ENCODE measurements around the gene MEX3A. TPM values are rescaled to one million over a fixed set of nuclear protein-coding genes. Genes with fewer than 3 reads are reported as not detected.

Gene MEX3A
- total and polyA plus RNA-seq, 2 experiments from 2014 or later = 18.5 to 38.1 TPM

GRCh38 chr1:156120318-156120717 is 38.1 kb upstream of the MEX3A start:
- no peak overlapping the region for H3K4me2 ChIP-seq
- TF ChIP-seq POLR2AphosphoS5 (IDR thresholded peaks at IDR 0.05; ENCODE audit: low read depth) = no peak
- no peak for TF ChIP-seq CTCF (conservative IDR thresholded peaks at IDR 0.05; ENCODE audit: low read depth in 2 of 2)
- TF ChIP-seq STAT1 (IDR thresholded peaks at IDR 0.05; ENCODE audit: unreplicated experiment) = no peak
- no peak for TF ChIP-seq ZNF462 (CRISPR knock-in tag; IDR thresholded peaks at IDR 0.05)
- no peak for TF ChIP-seq EZH2 (IDR thresholded peaks at IDR 0.05; ENCODE audit: low read depth, unreplicated experiment)
- TF ChIP-seq CREB1 (CRISPR knock-in tag; IDR thresholded peaks at IDR 0.05; ENCODE audit: low read depth) = no peak
- TF ChIP-seq EZH2phosphoT487 (IDR thresholded peaks at IDR 0.05; ENCODE audit: unreplicated experiment) = no peak
- no peak for TF ChIP-seq ZNF114 (CRISPR knock-in tag; IDR thresholded peaks at IDR 0.05)
- TF ChIP-seq REST (IDR thresholded peaks at IDR 0.05; ENCODE audit: unreplicated experiment) = no peak
- TF ChIP-seq ZNF331 (CRISPR knock-in tag; IDR thresholded peaks at IDR 0.05; ENCODE audit: low read depth) = no peak
- TF ChIP-seq NANOG (IDR thresholded peaks at IDR 0.05; ENCODE audit: borderline replicate concordance) = no peak
- TF ChIP-seq JUNB (IDR thresholded peaks at IDR 0.05; ENCODE audit: unreplicated experiment) = no peak
- TF ChIP-seq ETS1 (IDR thresholded peaks at IDR 0.05) = no peak
- Mint-ChIP-seq H3K36me3 (ENCODE audit: low read depth) (no peaks in the 10 kb centered on the region; the same call in 2 of the 3 replicates), H3K27ac (no peak overlapping the region), H3K4me3 (no peak overlapping the region), H3K9me3 (no peaks in the 10 kb centered on the region; the same call in 2 of the 3 replicates), H3K4me1 (peaks cover 63% of the 10 kb centered on the region), H3K27me3 (ENCODE audit: insufficient read depth, low read depth, poor library complexity) (peaks cover 44% of the 10 kb centered on the region)
- H3K36me3 ChIP-seq (ENCODE audit: insufficient read depth) = no peaks in the 10 kb centered on the region
- DNase-seq (ENCODE audit: low spot score) (no peak), ATAC-seq (no peak)
- no peak overlapping the region for H3K4me3 ChIP-seq
- H3K27ac ChIP-seq (ENCODE audit: low read depth) = no peak overlapping the region
- no peaks in the 10 kb centered on the region for H3K9me2 ChIP-seq (ENCODE audit: insufficient read depth)
- no peaks in the 10 kb centered on the region; the same call in 1 of the 2 replicates for H4K20me1 ChIP-seq (replicated peaks; ENCODE audit: insufficient read depth)
- 0 out of 2 replicates have a peak, but pooled peaks cover 8% of the 10 kb centered on the region for H3F3A ChIP-seq (replicated peaks; ENCODE audit: low read depth)
- peaks cover 5% of the 10 kb centered on the region; the same call in 1 of the 2 replicates for H3K27me3 ChIP-seq (ENCODE audit: insufficient read depth)
- peaks cover 33% of the 10 kb centered on the region for H3K79me2 ChIP-seq (replicated peaks; ENCODE audit: insufficient read depth)
- H2AFZ ChIP-seq = no peak overlapping the region
- peaks cover 41% of the 10 kb centered on the region for H3K4me1 ChIP-seq (ENCODE audit: insufficient read depth)
